Right ventricle myocardium inferior (tissue), 1 donor: ENCODE results near the gene MFAP4. TPM values are rescaled to one million over a fixed set of nuclear protein-coding genes. Genes with fewer than 3 reads are reported as not detected.

Experiments used
- microRNA-seq: library from miRNA; unstranded; fragments of <30 nt; microRNA quantifications from one replicate; pipeline ENCODE4 v1.2.0, GENCODE V29; 2020
- total RNA-seq: library from RNA; stranded (reverse); fragmentation: NEBNext Ultra II Directional; extraction: Animal tissue kit (Norgen Biotek cat#: 25700); gene quantifications from one replicate; pipeline ENCODE4 v1.2.1, GENCODE V29; 2021
- donor health status: DM: no; HTN: yes; CAD: no; lungs with severe emphysema.

Gene MFAP4
- total RNA-seq, 1 donor from 2014 or later, result 53.5 TPM

Small RNA genes lying within 50 kb of the gene (microRNA-seq; reads per million reads assigned to microRNA genes)
- gene MIR1180, result 83.1 reads per million, percentile 51 among the genes with 10 or more reads in this experiment

Other genes starting within 250 kb of the MFAP4 start
- gene EPN2, start 149.8 kb downstream of the MFAP4 start, total RNA-seq, result 85.5 TPM
- gene B9D1, start 24.5 kb downstream of the MFAP4 start, total RNA-seq, result 5.3 TPM
- gene MAPK7, start 8.7 kb downstream of the MFAP4 start, total RNA-seq, result 13.0 TPM
- 3.5 TPM for gene RNF112, start 24.0 kb upstream of the MFAP4 start, total RNA-seq
- gene SLC47A1, start 146.7 kb upstream of the MFAP4 start, total RNA-seq, result 4.6 TPM